IPS-15b (cell line): ENCODE results near the gene PDSS2.
"Not testable (repeated sequence)": the region's sequence is repeated elsewhere in the genome, so short reads cannot be mapped to it uniquely, and the experiment has no call there.

ENCODE experiments used
- H3K27me3 ChIP-seq: one replicate; pipeline ENCODE4 v1.6.1; 2013; ENCODE audit warnings: low read length; ENCODE audit not compliant: control insufficient read depth, insufficient read depth
- H3K36me3 ChIP-seq: one replicate; pipeline ENCODE4 v1.6.1; 2013; ENCODE audit warnings: low read length; ENCODE audit not compliant: control insufficient read depth, insufficient read depth
- H3K4me1 ChIP-seq: one replicate; pipeline ENCODE4 v1.6.1; 2013; ENCODE audit warnings: mild to moderate bottlenecking, low read length; ENCODE audit not compliant: control insufficient read depth, insufficient read depth
- H3K4me3 ChIP-seq: one replicate; pipeline ENCODE4 v1.5.1; 2013; ENCODE audit warnings: low read depth, low read length
- H3K9ac ChIP-seq: one replicate; pipeline ENCODE4 v1.6.1; 2013; ENCODE audit warnings: low read depth, mild to moderate bottlenecking, low read length
- H3K9me3 ChIP-seq: one replicate; pipeline ENCODE4 v1.6.1; 2013; ENCODE audit warnings: mild to moderate bottlenecking, low read length; ENCODE audit not compliant: control insufficient read depth, insufficient read depth

The PDSS2 gene

GRCh38 chr6:107161521-107161920, 297.8 kb downstream of the PDSS2 start:
- H3K36me3 ChIP-seq: no peaks in the 10 kb centered on the region
- no peaks in the 10 kb centered on the region for H3K27me3 ChIP-seq
- H3K9ac ChIP-seq: no peak overlapping the region
- no peaks in the 10 kb centered on the region for H3K9me3 ChIP-seq
- H3K4me1 ChIP-seq: peaks cover 5% of the 10 kb centered on the region
- H3K4me3 ChIP-seq: no peak overlapping the region

GRCh38 chr6:107156617-107157016, 302.7 kb downstream of the PDSS2 start:
- Histone ChIP-seq H3K4me3 (no peak overlapping the region), H3K4me1 (peaks cover 16% of the 10 kb centered on the region), H3K36me3 (no peaks in the 10 kb centered on the region), H3K9ac (no peak overlapping the region), H3K9me3 (no peaks in the 10 kb centered on the region), H3K27me3 (no peaks in the 10 kb centered on the region)

GRCh38 chr6:107154801-107155160, 304.6 kb downstream of the PDSS2 start:
- Histone ChIP-seq H3K27me3 (no peaks in the 10 kb centered on the region), H3K9ac (no peak overlapping the region), H3K9me3 (no peaks in the 10 kb centered on the region), H3K36me3 (no peaks in the 10 kb centered on the region), H3K4me3 (no peak overlapping the region), H3K4me1 (peaks cover 15% of the 10 kb centered on the region)

DNA sequence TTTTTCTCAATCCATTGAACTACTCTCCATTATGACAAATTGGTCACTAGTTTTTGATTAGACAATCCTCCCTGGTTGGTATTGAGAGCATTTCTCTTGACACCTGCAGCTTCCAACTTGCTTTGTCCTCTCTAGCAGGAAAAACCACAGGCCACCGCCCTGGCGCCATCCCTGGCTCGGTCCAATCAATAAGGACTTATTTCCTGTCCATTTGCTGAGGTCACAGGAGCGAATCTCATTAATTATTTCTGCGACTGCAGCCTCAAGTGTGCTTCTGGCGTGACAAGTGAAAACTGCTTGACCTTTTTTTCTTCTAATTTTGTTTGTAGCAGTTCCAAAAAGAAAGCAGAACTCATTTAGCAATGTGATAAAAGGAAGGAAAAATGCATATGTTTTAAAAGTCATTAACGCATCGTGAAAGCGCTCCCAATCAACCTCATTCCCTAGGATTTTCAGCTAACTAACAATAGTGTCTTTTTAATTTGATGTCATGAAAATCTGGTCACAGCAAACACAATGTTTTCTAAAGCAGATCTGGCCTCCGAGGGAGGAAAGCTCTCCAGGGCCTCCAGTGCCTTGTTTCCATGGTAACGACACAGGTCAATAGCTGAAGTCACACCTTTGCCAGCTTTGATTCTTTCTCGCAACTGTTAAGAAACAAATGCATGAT, 305.1 kb downstream of the PDSS2 start:
- Histone ChIP-seq H3K9ac (no peak overlapping the region), H3K27me3 (no peaks in the 10 kb centered on the region), H3K4me3 (no peak overlapping the region), H3K9me3 (no peaks in the 10 kb centered on the region), H3K4me1 (peaks cover 15% of the 10 kb centered on the region), H3K36me3 (no peaks in the 10 kb centered on the region)

GRCh38 chr6:107152638-107153430, 306.5 kb downstream of the PDSS2 start:
- H3K4me3 ChIP-seq: no peak overlapping the region
- no peak overlapping the region for H3K9ac ChIP-seq
- H3K9me3 ChIP-seq: no peaks in the 10 kb centered on the region
- H3K27me3 ChIP-seq: no peaks in the 10 kb centered on the region
- H3K4me1 ChIP-seq: peaks cover 15% of the 10 kb centered on the region
- no peaks in the 10 kb centered on the region for H3K36me3 ChIP-seq

- no peaks in the 10 kb centered on the region for H3K36me3 ChIP-seq
- no peak overlapping the region for H3K9ac ChIP-seq
- no peak overlapping the region for H3K4me3 ChIP-seq
- no peaks in the 10 kb centered on the region for H3K9me3 ChIP-seq
- H3K27me3 ChIP-seq: no peaks in the 10 kb centered on the region
- no peaks in the 10 kb centered on the region for H3K4me1 ChIP-seq
Observed at GRCh38 chr6:107144666-107145065, 314.7 kb downstream of the PDSS2 start.

DNA sequence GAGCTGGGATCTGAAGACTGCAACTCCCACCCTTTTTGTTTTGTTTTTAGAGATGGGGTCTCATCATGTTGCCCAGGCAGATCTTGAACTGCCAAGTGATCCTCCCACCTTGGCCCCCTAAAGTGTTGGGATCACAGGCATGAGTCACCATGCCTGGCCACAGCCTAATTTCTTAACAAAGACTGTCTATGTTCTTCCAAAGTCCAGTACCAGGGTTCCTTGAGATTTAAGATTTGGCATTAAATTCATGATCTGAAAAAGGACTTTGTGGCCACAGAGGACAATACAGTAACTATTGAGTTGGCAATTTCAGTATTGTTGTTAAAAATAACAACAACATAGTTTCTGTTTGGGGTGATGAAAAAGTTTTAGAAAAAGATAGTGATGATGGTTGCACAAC, 315.4 kb downstream of the PDSS2 start:
- Histone ChIP-seq H3K9ac (no peak overlapping the region), H3K4me1 (no peaks in the 10 kb centered on the region), H3K4me3 (no peak overlapping the region), H3K9me3 (no peaks in the 10 kb centered on the region), H3K36me3 (no peaks in the 10 kb centered on the region), H3K27me3 (no peaks in the 10 kb centered on the region)

GRCh38 chr6:107140581-107140980, 318.8 kb downstream of the PDSS2 start:
- no peaks in the 10 kb centered on the region for H3K4me1 ChIP-seq
- H3K27me3 ChIP-seq: no peaks in the 10 kb centered on the region
- H3K36me3 ChIP-seq: no peaks in the 10 kb centered on the region

GRCh38 chr6:107136324-107136723, 323.0 kb downstream of the PDSS2 start:
- not testable (repeated sequence) for H3K27me3 ChIP-seq, H3K4me1 ChIP-seq, H3K9me3 ChIP-seq, H3K36me3 ChIP-seq, H3K9ac ChIP-seq, H3K4me3 ChIP-seq

More at GRCh38 chr6:107140581-107140980, 318.8 kb downstream of the PDSS2 start:
- H3K9me3 ChIP-seq: no peaks in the 10 kb centered on the region
- H3K9ac ChIP-seq: no peak overlapping the region
- H3K4me3 ChIP-seq: no peak overlapping the region

GRCh38 chr6:107135048-107135680, 324.2 kb downstream of the PDSS2 start:
- H3K9me3 ChIP-seq, H3K27me3 ChIP-seq, H3K4me1 ChIP-seq, H3K36me3 ChIP-seq, H3K9ac ChIP-seq, H3K4me3 ChIP-seq: not testable (repeated sequence)

- Histone ChIP-seq H3K36me3 (no peaks in the 10 kb centered on the region), H3K4me1 (peaks cover 6% of the 10 kb centered on the region), H3K27me3 (no peaks in the 10 kb centered on the region), H3K9ac (no peak overlapping the region), H3K9me3 (no peaks in the 10 kb centered on the region), H3K4me3 (no peak overlapping the region)
Observed at GRCh38 chr6:107132330-107132954, 326.9 kb downstream of the PDSS2 start.
